ENCODE measurements around the gene KIAA1328.

DNA sequence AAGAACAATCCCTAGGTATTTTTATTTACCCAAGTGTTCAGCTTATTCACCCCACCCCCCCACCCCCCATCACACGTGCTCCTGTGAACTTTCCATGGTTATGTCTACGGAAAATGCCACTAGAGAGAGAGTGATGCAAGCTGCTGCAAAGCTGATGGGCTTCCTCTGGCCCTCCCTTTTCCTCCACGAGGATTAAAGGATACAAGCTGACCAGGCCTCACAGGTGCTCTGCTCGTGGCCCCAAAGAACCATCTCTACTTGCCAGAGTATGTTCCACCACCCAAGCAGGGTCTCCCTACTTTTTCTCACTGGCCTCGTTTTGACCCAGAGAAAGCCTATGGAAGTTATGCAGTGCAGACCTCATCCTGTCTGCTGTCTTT lies 394.1 kb downstream of the KIAA1328 start:
- TF ChIP-seq POLR2A (IDR thresholded peaks at IDR 0.05): no peak
- TF ChIP-seq CTCF (IDR thresholded peaks at IDR 0.05): no peak

Measured in Peyer's patch (tissue), 4 donors.